IMR-90 (cell line): ENCODE measurements around the gene DGKD. TPM values are rescaled to one million over a fixed set of nuclear protein-coding genes. Genes with fewer than 3 reads are reported as not detected.

ENCODE experiments used
- CHD1 ChIP-seq: IDR thresholded peaks from 2 replicates; pipeline ENCODE4 v1.6.1; 2012; ENCODE audit warnings: low read depth, low read length, improper control_type of control experiment
- RCOR1 ChIP-seq: IDR thresholded peaks from 2 replicates; pipeline ENCODE4 v1.6.1; 2012; ENCODE audit warnings: mild to moderate bottlenecking, low read length, improper control_type of control experiment; ENCODE audit not compliant: insufficient replicate concordance
- polyA plus RNA-seq, 3 experiments: library from polyadenylated mRNA; depleted of rRNA; stranded (reverse); fragments of >200 nt; gene quantifications; 2 replicates each; pipeline ENCODE4 v1.2.3, GENCODE V29; 2012; ENCODE audit warnings: low replicate concordance in 1 of 3
- total RNA-seq: library from RNA; depleted of rRNA; stranded (reverse); fragments of >200 nt; gene quantifications from 2 replicates; pipeline ENCODE4 v1.2.3, GENCODE V29; 2012
- TF ChIP-seq, protein P1 (sequence below): fragments of 150-350 bp; IDR thresholded peaks from 2 replicates; pipeline ENCODE4 v1.6.1; 2016; ENCODE audit warnings: low read depth, mild to moderate bottlenecking, low read length, moderate library complexity, borderline replicate concordance

Gene DGKD
- total and polyA plus RNA-seq, 2 of the 4 experiments (the other 2 are of a cell fraction): 6.5 to 10.1 TPM

GRCh38 chr2:233414273-233414654 lies 60.0 kb downstream of the DGKD start (continued):
- TF ChIP-seq, protein P1, sequence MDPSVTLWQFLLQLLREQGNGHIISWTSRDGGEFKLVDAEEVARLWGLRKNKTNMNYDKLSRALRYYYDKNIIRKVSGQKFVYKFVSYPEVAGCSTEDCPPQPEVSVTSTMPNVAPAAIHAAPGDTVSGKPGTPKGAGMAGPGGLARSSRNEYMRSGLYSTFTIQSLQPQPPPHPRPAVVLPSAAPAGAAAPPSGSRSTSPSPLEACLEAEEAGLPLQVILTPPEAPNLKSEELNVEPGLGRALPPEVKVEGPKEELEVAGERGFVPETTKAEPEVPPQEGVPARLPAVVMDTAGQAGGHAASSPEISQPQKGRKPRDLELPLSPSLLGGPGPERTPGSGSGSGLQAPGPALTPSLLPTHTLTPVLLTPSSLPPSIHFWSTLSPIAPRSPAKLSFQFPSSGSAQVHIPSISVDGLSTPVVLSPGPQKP: no peak
- TF ChIP-seq CHD1 (no peak), RCOR1 (no peak)
